IPS DF 6.9 (cell line): ENCODE measurements around the gene AHCYL2.
"Not testable (repeated sequence)": the region's sequence is repeated elsewhere in the genome, so short reads cannot be mapped to it uniquely, and the experiment has no call there.

ENCODE experiments used
- DNase-seq: peaks from one replicate; pipeline ENCODE4 v3.0.0-alpha.2; 2013; ENCODE audit warnings: low read depth, low spot score
- H3K27ac ChIP-seq: one replicate; pipeline ENCODE4 v1.5.1; 2013; ENCODE audit warnings: low read length, control low read depth
- H3K27me3 ChIP-seq: 2 replicates; pipeline ENCODE4 v1.6.1; 2013; ENCODE audit warnings: mild to moderate bottlenecking, low read length; ENCODE audit not compliant: control insufficient read depth, insufficient read depth
- H3K36me3 ChIP-seq: 2 replicates; pipeline ENCODE4 v1.6.1; 2013; ENCODE audit warnings: low read length; ENCODE audit not compliant: control insufficient read depth, insufficient read depth
- H3K4me1 ChIP-seq: 2 replicates; pipeline ENCODE4 v1.6.1; 2013; ENCODE audit warnings: low read length; ENCODE audit not compliant: control insufficient read depth, insufficient read depth
- H3K4me3 ChIP-seq: 2 replicates; pipeline ENCODE4 v1.5.1; 2013; ENCODE audit warnings: mild to moderate bottlenecking, low read length
- H3K9me3 ChIP-seq: 2 replicates; pipeline ENCODE4 v1.6.1; 2013; ENCODE audit warnings: low read length, inconsistent platforms; ENCODE audit not compliant: control insufficient read depth, insufficient read depth
- WGBS: extraction: QIAGEN DNeasy Blood & Tissue Kit; methylation state at CpG from one replicate; pipeline ENCODE4 v1.1.7; 2013; ENCODE audit warnings: mixed read lengths, missing lambda C conversion rate; ENCODE audit not compliant: insufficient read length, insufficient coverage; 5-methylcytosine and 5-hydroxymethylcytosine counted together

AHCYL2 gene

DNA sequence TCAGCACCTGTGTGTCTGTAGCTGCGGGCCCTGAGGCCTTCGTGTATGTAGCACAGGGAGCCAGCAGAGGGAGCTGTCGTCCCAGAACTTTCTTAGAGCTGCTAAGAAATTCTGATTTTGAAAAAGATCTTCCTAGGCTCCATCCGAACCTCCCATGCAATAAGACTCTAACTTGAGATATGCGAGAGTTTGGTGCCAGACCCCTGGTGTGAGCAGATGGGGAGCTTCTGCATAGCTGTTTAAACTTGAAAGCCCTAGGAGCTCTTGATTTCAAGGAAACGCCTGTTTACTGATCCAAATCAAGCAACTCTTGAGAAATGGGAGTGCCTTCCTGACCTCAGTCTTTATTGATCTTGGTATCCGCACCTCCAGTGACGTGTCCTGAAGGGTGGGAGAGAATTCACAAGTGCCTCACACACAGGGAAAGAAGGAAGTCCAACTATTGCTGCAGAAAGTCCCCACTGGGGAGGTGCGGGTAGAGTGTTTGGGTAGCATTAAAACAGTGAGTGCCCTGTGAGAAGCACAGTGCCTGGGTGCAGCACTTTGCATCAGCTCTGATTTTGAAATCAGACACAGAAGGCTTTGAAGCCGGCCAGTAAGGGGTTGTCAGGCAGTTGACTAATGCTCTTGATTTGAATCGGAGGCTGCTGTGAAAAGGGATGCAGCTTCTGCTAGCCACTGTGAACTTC is 143.0 kb downstream of the AHCYL2 start:
- peak; percentile 74 for DNase-seq
- Histone ChIP-seq H3K4me1 (no peaks in the 10 kb centered on the region), H3K36me3 (no peaks in the 10 kb centered on the region), H3K4me3 (no peak overlapping the region), H3K27me3 (no peaks in the 10 kb centered on the region), H3K27ac (no peak overlapping the region), H3K9me3 (no peaks in the 10 kb centered on the region)
- WGBS: no CpG with 5 or more reads among the region's 11 CpGs

DNA sequence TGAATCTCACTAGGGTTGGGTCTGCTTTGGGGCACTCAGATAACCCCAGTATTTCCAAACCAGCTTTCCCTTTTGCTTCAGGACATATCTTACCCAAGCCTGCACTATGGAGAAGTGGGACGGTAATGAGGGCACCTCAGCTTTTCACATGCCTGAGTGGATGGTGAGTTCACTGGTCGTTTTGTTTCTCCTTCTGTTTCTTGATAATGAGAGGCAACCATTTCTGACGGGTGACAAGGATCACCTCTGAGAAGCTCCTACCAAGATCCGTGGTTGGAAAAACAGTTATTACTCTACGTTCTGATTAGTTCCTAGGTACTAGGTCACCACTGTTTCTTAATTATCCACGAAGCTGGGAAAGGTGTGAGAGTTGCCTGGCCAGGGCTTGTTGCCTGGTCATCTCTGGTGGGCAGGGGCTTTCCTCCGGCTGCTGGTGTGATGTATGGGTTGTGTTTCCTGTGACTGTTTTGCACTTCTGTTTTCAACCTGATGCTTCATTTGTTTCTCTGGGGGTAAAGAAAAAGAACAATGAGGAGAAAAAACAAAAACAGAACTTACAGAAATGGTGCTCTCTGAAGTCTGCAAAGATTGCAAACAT is 143.7 kb downstream of the AHCYL2 start:
- Histone ChIP-seq H3K9me3 (no peaks in the 10 kb centered on the region), H3K27ac (no peak overlapping the region), H3K4me3 (no peak overlapping the region), H3K27me3 (no peaks in the 10 kb centered on the region), H3K36me3 (no peaks in the 10 kb centered on the region), H3K4me1 (no peaks in the 10 kb centered on the region)
- DNase-seq: no peak
- no CpG with 5 or more reads among the region's 7 CpGs for WGBS

GRCh38 chr7:129369447-129369846 is 144.6 kb downstream of the AHCYL2 start:
- not testable (repeated sequence) for H3K9me3 ChIP-seq, DNase-seq
- no CpG with 5 or more reads among the region's 7 CpGs for WGBS

GRCh38 chr7:129370812-129371211 is 146.0 kb downstream of the AHCYL2 start:
- no peaks in the 10 kb centered on the region for H3K27me3 ChIP-seq

More at GRCh38 chr7:129369447-129369846, 144.6 kb downstream of the AHCYL2 start:
- not testable (repeated sequence) for H3K27ac ChIP-seq, H3K36me3 ChIP-seq, H3K27me3 ChIP-seq, H3K4me1 ChIP-seq, H3K4me3 ChIP-seq

GRCh38 chr7:129371487-129371886 is 146.7 kb downstream of the AHCYL2 start:
- H3K27ac ChIP-seq: no peak overlapping the region
- WGBS: no CpG with 5 or more reads among the region's 3 CpGs

More at GRCh38 chr7:129370812-129371211, 146.0 kb downstream of the AHCYL2 start:
- DNase-seq: no peak
- H3K4me1 ChIP-seq: no peaks in the 10 kb centered on the region
- H3K4me3 ChIP-seq: no peak overlapping the region
- WGBS: no CpG with 5 or more reads among the region's 5 CpGs
- no peaks in the 10 kb centered on the region for H3K9me3 ChIP-seq
- H3K36me3 ChIP-seq: no peaks in the 10 kb centered on the region
- H3K27ac ChIP-seq: no peak overlapping the region

GRCh38 chr7:129373651-129374428 is 149.0 kb downstream of the AHCYL2 start:
- Histone ChIP-seq H3K4me3 (no peak overlapping the region), H3K27ac (no peak overlapping the region), H3K4me1 (no peaks in the 10 kb centered on the region), H3K27me3 (no peaks in the 10 kb centered on the region), H3K36me3 (no peaks in the 10 kb centered on the region), H3K9me3 (no peaks in the 10 kb centered on the region)
- no peak for DNase-seq
- 100% methylated on average over 1 of the region's 3 CpGs for WGBS

More at GRCh38 chr7:129371487-129371886, 146.7 kb downstream of the AHCYL2 start:
- no peak for DNase-seq
- Histone ChIP-seq H3K36me3 (no peaks in the 10 kb centered on the region), H3K27me3 (no peaks in the 10 kb centered on the region), H3K9me3 (no peaks in the 10 kb centered on the region), H3K4me1 (no peaks in the 10 kb centered on the region), H3K4me3 (no peak overlapping the region)

DNA sequence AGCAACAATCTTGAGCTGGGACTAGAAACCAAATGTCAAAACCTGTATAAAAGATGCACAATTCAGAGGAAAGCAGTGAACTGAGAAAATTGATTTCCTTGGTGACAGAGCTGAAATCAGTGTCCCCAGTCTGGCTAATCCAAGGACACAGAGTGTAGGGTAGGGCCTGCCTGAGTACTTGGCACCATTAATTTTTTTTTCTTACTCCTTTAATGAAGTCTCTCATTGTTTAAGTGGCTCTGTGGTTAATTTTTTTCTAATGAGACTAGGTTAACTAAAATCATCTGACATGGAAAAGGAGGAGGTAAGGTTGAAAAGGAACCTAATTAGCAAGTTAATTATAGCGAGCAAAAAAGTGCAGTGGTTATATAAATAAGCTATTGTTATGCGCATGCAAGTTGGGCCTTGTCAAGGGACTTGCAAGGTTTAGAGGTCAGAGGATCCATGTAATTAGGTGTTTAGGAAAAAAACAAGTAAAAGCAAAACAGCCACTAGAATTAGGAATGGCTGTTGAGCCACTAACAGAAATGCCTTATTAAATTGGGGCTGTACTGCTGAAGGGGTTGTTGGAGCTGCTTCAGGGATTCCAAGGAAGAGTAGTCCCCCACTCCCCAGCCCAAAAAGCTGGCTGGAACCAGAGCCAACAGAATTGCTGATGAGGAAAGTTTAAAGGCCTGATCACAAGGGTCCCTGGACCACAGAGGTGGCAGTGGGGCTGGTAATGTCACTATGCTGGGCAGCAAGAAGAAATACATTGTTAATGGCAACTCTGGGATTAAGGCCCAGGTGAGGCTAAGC is 150.5 kb downstream of the AHCYL2 start:
- Histone ChIP-seq H3K4me1 (no peaks in the 10 kb centered on the region), H3K4me3 (no peak overlapping the region), H3K9me3 (no peaks in the 10 kb centered on the region), H3K27ac (no peak overlapping the region), H3K27me3 (no peaks in the 10 kb centered on the region), H3K36me3 (no peaks in the 10 kb centered on the region)
- no CpG with 5 or more reads among the region's 2 CpGs for WGBS
- no peak for DNase-seq

- no peak overlapping the region for H3K27ac ChIP-seq
- H3K4me1 ChIP-seq: no peaks in the 10 kb centered on the region
- H3K9me3 ChIP-seq: no peaks in the 10 kb centered on the region
- no peaks in the 10 kb centered on the region for H3K27me3 ChIP-seq
- no CpG with 5 or more reads among the region's 6 CpGs for WGBS
- H3K4me3 ChIP-seq: no peak overlapping the region
- H3K36me3 ChIP-seq: no peaks in the 10 kb centered on the region
- no peak for DNase-seq
Observed at GRCh38 chr7:129376076-129376777, 151.4 kb downstream of the AHCYL2 start.

GRCh38 chr7:129376778-129377700 is 152.2 kb downstream of the AHCYL2 start:
- H3K27me3 ChIP-seq: no peaks in the 10 kb centered on the region
- H3K4me3 ChIP-seq: no peak overlapping the region
- H3K36me3 ChIP-seq: no peaks in the 10 kb centered on the region
- no peaks in the 10 kb centered on the region for H3K4me1 ChIP-seq
- WGBS: no CpG with 5 or more reads among the region's 6 CpGs
- no peaks in the 10 kb centered on the region for H3K9me3 ChIP-seq
- no peak for DNase-seq
- no peak overlapping the region for H3K27ac ChIP-seq
